ENCODE data around the gene BCL11B.
A peak's percentile ranks its signal among the peaks of the same experiment; 100 is the strongest.
"Not testable (repeated sequence)": the region's sequence is repeated elsewhere in the genome, so short reads cannot be mapped to it uniquely, and the experiment has no call there.

BCL11B gene

DNA sequence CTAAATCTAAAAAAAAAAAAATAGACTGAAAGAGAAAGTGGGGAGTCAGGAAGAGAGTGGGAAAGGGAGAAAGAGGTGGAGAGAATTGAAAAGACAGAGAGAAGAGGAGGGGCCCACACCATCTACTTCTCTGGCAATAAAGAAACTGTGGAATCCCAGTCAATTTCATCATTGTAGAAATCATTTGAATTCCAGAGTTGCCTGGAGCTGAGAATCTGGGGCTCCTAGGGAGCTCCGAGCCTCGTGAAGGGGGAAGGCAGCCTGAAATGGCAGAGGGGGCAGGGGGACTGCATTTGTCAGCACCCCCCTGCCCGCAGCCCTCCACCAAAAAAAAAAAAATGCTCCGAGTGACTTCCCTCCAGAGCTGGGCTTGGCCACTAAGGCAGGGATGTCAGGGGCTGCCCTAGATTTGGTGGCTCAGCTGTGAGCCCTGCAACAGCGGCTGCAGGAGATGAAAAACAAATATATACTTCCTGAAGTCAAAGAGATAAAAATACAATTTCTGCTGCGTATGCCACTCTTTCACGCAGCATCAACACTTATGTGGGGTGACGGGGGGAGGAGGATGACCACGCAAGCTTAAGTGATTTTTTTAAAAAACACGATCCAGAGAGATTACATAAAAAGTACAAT is 80.5 kb downstream of the BCL11B start:
- DNase-seq (ENCODE audit: low read depth), result no peak
- peak overlapping the region; percentile 42 for H3K4me3 ChIP-seq (ENCODE audit: low read depth, low read length)

DNA sequence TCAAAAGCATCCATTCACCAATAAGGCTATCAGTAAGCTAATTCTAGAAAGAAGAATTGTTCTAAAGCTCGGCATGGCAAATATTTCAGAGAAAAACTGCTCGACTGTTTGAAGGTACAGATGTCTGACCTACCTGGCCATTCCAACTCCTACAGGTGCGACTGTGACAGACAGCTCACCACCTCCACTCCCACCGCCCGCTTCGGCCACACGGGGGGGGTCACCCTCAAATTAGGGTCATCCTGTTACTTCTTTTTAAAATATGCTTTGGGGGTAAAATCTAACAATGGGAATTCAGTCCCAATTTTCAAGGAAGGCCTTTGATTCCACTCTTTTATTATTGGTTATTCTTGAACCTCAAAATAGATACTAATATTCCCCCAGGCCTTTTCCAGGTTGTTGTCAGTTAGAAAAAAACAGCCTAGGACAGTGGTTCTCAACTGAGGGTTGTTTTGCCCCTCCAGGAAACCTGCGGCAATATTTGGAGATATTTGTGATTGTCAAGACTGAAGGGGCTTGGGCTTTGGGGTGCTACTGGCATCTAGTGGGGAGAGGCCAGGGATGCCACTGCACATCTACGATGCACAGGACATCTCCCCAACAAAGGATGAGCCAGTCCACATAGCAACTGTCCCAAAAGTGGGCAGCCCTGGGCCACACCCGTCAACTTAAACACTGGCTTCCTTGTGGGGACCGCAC is 81.2 kb downstream of the BCL11B start:
- H3K4me3 ChIP-seq (ENCODE audit: low read depth, low read length), result no peak overlapping the region
- DNase-seq (ENCODE audit: low read depth), result no peak

DNA sequence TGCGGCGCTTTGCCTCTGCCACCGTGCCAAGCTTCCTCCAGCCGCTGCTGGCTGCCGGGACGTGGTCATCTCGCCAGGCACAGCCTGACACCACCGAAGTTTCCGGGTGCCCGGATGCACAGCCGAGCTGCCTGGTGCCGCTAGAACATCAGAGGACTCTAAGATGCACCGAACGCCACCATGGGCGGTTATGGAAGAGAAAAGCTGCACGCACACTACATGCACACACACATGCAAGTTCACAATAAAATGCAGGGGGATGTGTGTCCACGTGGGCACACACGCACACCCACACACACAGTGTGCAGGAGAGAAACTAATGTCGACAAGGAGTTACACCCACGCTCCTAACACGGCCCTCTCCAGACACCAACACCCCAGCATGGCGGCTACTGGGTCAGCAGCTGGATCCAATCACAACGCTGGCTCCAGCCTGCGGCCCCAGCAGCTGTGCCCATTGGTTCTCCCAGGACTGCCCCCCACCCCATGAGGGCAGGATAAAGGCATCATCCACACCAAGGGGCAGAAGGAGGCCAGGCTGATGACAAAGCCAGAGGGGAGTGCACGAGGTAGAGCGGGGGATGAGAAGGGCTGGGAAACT is 82.7 kb downstream of the BCL11B start:
- H3K4me3 ChIP-seq (ENCODE audit: low read depth, low read length), result no peak overlapping the region
- DNase-seq (ENCODE audit: low read depth), result no peak

DNA sequence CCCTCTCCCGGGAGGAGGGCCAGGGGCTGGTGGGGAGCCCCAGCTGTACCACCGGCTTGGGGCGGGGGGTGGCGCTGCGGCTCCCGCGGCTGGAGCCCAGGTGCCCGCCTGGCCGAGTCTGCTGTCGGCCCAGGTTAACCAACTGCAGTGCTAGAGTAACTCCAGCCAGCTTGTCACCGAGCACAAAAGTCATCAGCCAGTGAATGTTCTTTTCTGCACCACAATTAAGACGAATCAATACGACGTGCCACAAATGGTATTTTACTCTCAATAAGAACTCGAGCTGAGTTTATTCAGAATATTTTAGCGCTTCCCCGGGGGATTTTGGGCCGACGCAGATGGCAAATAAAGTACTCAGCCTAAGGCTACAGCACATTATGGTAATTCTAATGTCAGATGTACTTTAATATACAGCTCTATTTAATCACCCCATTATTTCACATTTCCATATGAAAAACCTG is 83.2 kb downstream of the BCL11B start:
- DNase-seq (ENCODE audit: low read depth), result no peak
- no peak overlapping the region for H3K4me3 ChIP-seq (ENCODE audit: low read depth, low read length)

DNA sequence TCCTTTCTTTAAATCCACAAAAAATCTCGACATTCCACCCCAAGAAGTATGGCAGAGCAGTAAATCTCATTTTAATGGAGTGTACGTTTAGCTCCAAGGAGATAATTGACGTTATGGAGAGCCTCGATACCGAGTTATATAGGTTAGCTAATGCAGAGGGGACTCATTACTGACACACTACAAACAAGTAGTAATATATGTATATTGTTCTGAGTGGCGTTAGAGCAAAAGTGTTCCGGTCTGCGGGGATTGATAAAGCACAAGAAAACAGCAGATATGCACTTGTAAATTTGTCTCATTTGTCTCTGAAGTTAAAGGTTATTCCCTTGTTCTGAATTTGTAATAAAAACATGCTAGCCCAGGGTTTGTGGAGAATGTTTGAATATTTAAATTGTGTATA is 84.1 kb downstream of the BCL11B start:
- no peak overlapping the region for H3K4me3 ChIP-seq (ENCODE audit: low read depth, low read length)
- DNase-seq (ENCODE audit: low read depth), result no peak

DNA sequence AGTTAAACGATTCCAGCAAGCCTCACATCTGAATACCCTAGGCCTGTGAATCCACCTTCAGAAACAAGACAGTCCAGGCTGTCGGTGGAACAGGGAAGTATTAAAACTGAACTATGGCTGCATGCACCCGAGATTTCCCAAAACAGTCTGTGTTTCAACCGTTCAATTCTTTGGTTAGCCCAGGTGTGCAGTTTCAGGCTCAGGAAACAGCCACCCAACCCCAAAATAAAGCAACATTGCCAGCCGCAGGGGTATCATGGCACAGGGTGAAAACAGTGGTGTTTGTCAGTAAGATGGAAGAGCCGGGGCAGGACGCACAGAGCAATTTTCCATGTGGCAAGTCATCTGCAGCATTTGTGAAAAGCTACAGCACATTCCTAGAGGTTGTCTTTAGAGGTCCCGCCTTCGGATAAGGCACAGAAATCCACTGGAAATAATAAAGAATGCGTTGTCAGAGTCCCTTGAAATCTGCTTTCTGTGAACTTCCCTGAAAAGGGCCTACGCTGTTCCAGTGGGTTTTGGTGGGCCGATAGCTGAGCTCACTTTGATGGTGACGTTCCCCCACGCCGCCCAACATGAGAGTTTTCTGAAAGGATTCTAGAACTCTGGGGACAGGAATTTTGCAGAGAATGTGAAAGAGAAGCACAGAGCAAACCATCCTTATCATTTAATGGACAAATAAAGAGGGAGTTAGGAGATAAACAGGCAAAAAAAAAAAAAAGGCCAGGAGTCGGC is 84.9 kb downstream of the BCL11B start:
- no peak overlapping the region for H3K4me3 ChIP-seq (ENCODE audit: low read depth, low read length)
- DNase-seq (ENCODE audit: low read depth), result no peak

DNA sequence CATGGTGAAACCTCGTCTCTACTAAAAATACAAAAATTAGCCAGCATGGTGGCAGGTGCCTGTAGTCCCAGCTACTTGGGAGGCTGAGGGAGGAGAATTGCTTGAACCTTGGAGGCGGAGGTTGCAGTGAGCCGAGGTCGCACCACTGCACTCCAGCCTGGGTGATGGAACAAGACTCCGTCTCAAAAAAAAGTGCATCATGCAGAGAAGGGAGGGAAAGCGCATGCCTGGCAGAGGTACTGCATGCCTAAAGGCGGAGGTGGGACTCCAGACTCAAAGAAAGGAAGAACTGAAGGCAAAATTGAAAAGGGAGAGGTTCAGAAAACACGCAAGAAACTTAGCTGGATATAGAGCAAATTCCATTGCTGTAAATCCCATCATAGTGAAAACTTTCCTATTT is 85.7 kb downstream of the BCL11B start:
- not testable (repeated sequence) for DNase-seq (ENCODE audit: low read depth); H3K4me3 ChIP-seq (ENCODE audit: low read depth, low read length)

DNA sequence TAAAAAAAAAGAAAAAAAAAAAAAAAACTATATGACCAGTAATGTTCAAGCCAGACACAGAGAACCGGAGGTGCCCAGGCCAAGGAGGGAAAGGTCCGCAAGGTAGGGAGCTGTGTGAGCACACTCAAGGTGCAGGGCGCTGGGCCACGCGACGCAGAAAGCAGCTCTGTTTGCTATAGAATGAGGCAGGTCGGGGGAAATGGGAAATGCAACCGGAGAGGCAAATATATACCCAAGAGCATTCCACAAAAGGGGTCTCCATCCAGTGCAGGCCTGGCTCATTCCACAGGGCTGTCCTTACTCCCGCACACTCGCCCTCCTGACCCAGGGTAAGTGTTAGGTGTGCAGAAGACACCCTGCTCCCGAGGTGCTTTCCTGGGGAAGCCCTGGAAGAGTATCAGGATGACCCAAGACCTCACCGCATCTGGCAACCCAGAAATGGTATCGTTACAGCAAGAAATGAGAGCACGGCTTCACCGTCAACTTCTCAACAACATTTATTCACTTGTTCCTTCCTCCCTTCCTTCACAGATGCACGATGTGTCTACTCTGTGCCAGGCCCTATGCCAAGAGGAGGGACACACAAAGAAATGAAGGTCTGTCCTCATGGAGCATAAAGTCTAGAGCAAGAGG is 86.4 kb downstream of the BCL11B start:
- no peak for DNase-seq (ENCODE audit: low read depth)
- no peak overlapping the region for H3K4me3 ChIP-seq (ENCODE audit: low read depth, low read length)

DNA sequence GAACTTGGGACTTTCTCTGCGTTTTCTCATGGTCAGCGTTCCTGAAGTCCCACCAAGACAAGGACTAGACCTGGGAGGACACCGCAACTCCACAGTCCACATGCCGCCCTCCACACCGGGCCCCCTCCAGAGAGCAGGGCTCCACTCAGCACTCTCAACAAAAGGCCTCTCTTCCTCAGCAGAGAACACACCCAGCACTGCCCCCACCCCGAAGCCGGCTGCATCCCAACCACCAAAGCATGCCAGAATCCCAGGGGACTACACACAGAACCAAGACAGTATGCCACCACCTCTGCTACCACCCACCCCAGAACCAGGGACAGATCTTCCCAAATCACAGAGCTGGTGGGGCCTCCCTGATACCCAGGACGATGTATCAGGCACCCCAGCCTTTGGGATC is 88.3 kb downstream of the BCL11B start:
- DNase-seq (ENCODE audit: low read depth), result no peak
- H3K4me3 ChIP-seq (ENCODE audit: low read depth, low read length), result no peak overlapping the region

DNA sequence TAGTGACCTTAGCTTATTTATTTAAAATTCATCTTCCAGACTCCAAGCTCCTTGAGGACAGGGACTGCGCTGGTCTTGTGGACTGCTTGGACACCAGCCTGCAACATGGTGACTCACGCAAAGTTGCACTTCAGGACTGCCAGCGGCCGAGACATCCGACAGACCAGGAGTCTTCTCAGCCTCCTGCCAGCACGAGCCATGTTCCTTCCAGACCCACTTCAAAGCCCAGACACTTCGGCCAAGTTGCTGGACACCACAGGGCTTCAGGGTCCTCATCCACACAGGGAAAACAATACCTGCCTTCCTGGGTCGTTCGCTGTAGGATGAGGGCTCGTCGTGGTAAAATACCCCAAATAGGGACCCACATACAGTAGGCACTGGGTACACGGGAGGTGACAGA is 88.7 kb downstream of the BCL11B start:
- DNase-seq (ENCODE audit: low read depth), result no peak
- no peak overlapping the region for H3K4me3 ChIP-seq (ENCODE audit: low read depth, low read length)

DNA sequence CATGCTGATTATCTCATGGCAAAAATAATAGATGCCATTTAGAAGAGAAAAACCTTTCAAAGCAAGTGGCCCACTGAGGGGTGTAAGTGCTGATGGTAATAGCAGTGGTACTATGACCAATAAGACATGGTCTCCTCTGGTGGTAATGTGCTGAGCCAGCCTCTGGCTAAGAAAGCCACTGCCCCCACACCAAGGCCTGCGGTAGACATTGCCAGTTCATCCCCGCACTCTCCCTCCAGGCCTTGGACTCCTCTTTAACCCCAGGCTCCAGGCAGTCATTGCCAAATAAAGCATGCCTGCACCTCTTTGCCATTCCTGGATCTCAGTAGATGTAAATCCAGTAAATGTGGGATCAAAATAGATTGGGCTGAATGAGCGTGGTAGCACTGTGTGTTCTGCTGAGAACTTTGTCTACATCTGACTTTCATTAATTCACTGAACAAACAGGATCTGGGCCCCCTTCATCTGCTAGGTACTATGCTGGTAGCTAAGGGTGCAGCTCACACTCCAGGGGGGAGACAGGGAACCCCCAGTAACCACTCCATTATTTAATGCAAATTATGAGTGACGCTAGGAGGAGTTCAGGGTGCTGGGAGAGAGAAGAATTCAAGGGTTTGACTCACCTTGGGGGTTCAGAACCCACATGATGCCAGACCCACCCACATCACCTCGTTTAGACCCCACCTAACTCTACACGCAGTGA is 89.3 kb downstream of the BCL11B start:
- DNase-seq (ENCODE audit: low read depth), result no peak
- H3K4me3 ChIP-seq (ENCODE audit: low read depth, low read length), result no peak overlapping the region

DNA sequence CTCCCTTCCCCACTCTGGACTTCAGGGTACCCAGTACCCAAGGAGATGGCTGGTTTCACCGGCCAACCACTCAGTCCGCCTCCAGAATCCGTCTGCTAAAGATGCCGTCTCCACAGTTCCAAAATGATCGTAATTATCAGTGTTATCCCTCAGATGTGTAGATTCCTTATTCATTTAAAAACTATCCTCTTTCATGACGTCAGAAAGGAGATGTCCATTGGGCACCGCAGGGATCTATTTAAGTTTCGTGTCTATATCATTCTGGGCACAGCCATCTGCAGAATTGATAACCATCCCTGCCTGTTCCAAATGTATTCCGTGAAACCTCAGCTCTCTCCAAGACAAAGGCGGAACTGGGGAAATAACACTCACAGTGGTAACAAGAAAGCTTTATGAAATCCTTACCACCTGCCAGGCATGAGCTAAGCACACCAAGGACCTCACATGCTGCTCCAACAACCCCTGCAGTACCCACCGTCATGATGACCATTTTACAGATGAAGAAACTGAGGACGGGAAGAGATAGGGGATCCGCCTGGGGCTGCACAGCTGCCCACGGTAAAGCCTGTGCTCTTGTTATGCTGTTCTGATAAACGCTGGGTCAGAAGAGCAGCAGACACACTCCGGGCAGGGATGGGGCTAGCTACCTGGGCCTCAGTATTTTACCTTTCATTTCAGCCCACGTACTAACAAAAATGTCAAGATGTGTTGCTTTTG is 90.0 kb downstream of the BCL11B start:
- no peak for DNase-seq (ENCODE audit: low read depth)
- no peak overlapping the region for H3K4me3 ChIP-seq (ENCODE audit: low read depth, low read length)

DNA sequence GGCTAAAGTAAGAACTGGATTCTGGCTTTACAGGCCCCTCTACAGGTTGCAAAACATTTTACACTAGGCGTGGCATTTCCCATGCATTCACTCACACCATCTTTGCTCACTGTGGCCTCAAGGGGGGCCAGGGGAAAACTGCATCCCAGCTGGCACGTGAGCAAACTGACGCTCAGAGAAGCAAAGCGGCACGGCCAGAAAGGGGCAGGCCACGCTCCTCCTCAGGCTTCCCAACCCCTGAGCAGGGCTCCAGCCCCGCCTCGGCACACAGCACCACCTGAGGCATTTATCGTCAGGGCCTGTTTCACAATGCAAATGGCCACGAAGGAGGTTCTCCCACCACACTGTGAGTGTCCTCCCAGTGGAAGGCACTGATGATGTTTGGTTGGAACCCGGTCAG is 90.8 kb downstream of the BCL11B start:
- H3K4me3 ChIP-seq (ENCODE audit: low read depth, low read length), result no peak overlapping the region
- no peak for DNase-seq (ENCODE audit: low read depth)

DNA sequence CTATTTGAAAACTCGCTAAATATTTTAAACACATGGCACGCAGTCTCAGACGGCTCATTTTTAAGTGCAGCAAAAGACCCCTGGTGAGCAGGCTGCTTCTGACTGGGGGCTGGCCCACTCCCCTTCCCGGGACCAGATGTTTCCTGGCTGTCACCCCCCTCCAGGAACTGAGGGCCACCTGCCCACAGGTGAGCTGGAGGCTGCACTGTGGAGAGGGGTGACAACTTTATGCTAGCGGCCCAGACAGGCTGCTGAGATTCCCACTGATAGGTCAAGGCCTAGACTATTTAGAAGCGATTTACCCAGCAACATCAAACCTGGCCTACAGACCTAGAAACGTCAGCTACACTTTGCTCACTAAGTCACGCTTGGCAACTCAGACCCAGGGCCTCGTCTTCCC is 92.1 kb downstream of the BCL11B start:
- no peak overlapping the region for H3K4me3 ChIP-seq (ENCODE audit: low read depth, low read length)
- DNase-seq (ENCODE audit: low read depth), result no peak

DNA sequence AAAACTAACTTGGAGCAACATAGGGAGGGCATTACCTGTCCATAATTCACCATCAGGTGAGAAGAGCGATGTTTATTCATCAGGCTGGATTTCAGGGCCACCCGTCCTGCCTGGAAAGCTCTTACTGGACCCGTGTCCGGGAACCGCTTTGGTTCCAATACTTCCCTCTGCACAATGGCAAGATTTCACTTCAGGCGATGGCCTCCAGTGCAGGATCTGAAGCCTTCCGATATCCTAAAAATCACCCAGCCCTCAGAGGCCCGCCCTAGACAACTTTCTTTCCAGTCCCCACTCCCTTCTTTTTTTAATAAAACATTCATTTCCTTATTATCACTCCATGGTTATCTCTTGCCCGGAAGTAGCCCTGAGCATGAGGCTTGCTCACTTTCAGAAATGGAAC is 92.5 kb downstream of the BCL11B start:
- no peak for DNase-seq (ENCODE audit: low read depth)
- no peak overlapping the region for H3K4me3 ChIP-seq (ENCODE audit: low read depth, low read length)

DNA sequence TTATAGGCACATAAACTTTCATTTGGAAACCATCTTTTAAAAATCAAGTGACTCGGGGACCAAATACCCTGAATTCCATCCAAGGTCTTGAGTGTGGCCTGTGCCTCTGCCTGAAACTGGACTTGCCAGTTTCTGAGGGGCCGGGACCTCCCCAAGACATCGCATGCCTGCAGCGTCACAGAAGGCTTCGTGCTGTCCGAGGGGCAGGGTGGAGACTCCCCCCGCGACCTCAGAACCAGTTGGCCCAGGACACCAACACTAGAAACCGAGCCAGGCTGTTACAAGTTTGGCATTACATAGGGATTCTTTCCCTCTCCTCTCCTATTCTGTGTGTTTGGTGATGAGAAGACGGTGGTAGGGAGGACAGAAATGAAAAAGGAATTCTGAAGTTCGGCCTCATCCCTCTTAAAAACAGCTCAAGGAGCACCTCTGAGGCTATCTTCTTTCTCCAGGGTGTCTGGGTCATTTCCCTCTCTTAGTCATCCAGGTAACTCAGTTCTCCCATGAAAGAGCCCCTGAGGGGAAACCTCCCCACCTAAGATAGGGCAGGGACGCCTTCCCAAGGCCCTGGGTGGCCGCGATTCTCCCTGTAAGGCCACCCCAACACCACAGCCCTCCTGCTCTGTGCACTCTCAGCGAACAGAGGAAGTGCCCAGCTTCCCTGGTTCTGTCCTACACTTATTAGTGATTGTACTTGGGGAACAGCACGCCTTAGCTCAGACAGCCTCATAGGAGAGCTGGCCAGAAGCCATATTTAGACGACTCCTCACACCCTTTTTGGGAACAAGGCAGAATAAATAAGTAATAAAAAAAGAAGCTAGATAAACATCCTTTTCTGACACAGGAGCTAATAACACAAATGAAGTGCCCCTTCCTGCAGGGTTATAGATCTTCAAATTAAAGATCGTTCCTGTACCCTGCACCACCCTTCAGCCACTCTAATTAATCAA is 93.8 kb downstream of the BCL11B start:
- DNase-seq (ENCODE audit: low read depth), result no peak
- H3K4me3 ChIP-seq (ENCODE audit: low read depth, low read length), result no peak overlapping the region

DNA sequence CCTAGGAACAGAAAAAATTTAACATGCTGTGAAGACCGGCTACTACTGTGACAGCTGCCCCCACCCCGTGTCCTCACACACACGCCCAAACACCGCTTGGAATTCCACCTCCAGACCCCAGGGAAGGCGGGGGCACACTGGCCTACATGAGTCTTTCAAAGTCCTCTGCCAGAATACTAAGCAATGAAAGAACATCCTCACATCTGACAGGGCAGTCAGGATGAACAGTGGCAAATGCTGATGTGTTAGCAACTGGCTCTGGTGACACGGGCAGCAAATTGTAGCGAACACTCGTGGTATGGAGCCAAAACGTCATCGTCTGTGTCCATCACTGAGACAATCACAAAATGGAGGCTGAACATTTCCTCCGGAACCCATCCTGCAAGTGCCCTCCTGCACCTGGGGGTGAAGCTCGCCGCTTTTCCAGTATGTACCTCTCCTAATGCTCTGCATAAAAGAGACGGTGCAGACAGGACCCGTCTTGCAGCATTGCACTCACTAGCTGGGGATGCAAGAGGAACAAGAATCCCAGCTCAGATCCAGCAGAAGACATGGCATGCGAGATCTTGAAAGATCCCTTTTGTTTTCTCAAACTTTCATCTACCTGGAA is 94.8 kb downstream of the BCL11B start:
- no peak overlapping the region for H3K4me3 ChIP-seq (ENCODE audit: low read depth, low read length)
- DNase-seq (ENCODE audit: low read depth), result no peak

Data from skeletal muscle cell (primary cell).